ENCODE results near the gene BMF. TPM values are rescaled to one million over a fixed set of nuclear protein-coding genes. Genes with fewer than 3 reads are reported as not detected.
"Not testable (repeated sequence)": the region's sequence is repeated elsewhere in the genome, so short reads cannot be mapped to it uniquely, and the experiment has no call there.

BMF gene
- total RNA-seq, 1 experiment from 2014 or later: 13.2 TPM

GRCh38 chr15:40155270-40155910, 46.7 kb upstream of the BMF start:
- H3K14ac ChIP-seq (ENCODE audit: insufficient read depth, low read length): no peak overlapping the region
- peak overlapping the region; percentile 96 to 99 (median 97) for H3K27ac Mint-ChIP-seq
- H3K4me2 ChIP-seq (ENCODE audit: insufficient read depth, insufficient read length, low read length): peak overlapping the region; percentile 25

GRCh38 chr15:40154821-40155220, 46.1 kb upstream of the BMF start:
- peak overlapping the region; percentile 58 to 62; a peak in 4 of 5 replicates for H3K4me3 Mint-ChIP-seq
- not testable (repeated sequence) for H3K79me1 ChIP-seq (ENCODE audit: insufficient read depth, low read depth, low read length, poor library complexity, severe bottlenecking); H3K4ac ChIP-seq (ENCODE audit: low read depth, low read length); H3K9me3 Mint-ChIP-seq; H3T11ph ChIP-seq (ENCODE audit: low read length); H3K27me3 ChIP-seq (ENCODE audit: insufficient read depth, low read length); H4K91ac ChIP-seq (ENCODE audit: insufficient read length, low read depth, low read length); H2BK12ac ChIP-seq (ENCODE audit: insufficient read length, low read depth, low read length); H2BK5ac ChIP-seq (ENCODE audit: insufficient read length, low read length); H2AK5ac ChIP-seq (ENCODE audit: insufficient read length, low read length); H3K9me3 ChIP-seq (ENCODE audit: control insufficient read depth, low read depth, low read length); H3K9ac ChIP-seq (ENCODE audit: extremely low read depth, insufficient read length, low read length); H3K14ac ChIP-seq (ENCODE audit: insufficient read depth, low read length); H2BK20ac ChIP-seq (ENCODE audit: low read depth, low read length, poor library complexity, severe bottlenecking); H3K23ac ChIP-seq (ENCODE audit: insufficient read length, low read depth, low read length); H4K5ac ChIP-seq (ENCODE audit: insufficient read length, low read depth, low read length); H4K8ac ChIP-seq (replicated peaks; ENCODE audit: insufficient read length, low read depth, low read length); H4K20me1 ChIP-seq (ENCODE audit: control insufficient read depth, insufficient read depth, insufficient read length); H3K79me2 ChIP-seq (ENCODE audit: insufficient read depth, low read length); H3K36me3 Mint-ChIP-seq (ENCODE audit: insufficient read depth in 1 of 3, low read depth in 3 of 3); H2BK120ac ChIP-seq (ENCODE audit: low read depth, low read length, poor library complexity, severe bottlenecking); H3K27me3 Mint-ChIP-seq (ENCODE audit: low read depth); H2BK15ac ChIP-seq (ENCODE audit: low read depth, low read length); H3K56ac ChIP-seq (ENCODE audit: insufficient read length, low read depth, low read length); H2AFZ ChIP-seq (ENCODE audit: low read length); H3K23me2 ChIP-seq (ENCODE audit: insufficient read length, low read depth, low read length, poor library complexity, severe bottlenecking)
- Histone ChIP-seq H3K4me2 (ENCODE audit: insufficient read depth, insufficient read length, low read length) (peak overlapping the region; percentile 27), H3K18ac (ENCODE audit: insufficient read length, low read depth, low read length) (peak overlapping the region; percentile 58), H3K4me1 (ENCODE audit: insufficient read depth, low read length) (peaks cover 13% of the 10 kb centered on the region), H3K27ac (ENCODE audit: insufficient read length, low read depth, low read length) (peak overlapping the region; percentile 79)
- peaks cover 41% of the 10 kb centered on the region in 2 experiments for H3K4me1 Mint-ChIP-seq
- H3K27ac Mint-ChIP-seq: peak overlapping the region; percentile 96 to 99 (median 97)
- WGBS (ENCODE audit: extremely low coverage, insufficient read length, low lambda C conversion rate): no CpG with 5 or more reads among the region's 1 CpG
- DNase-seq: peak; percentile 57

More at GRCh38 chr15:40155270-40155910, 46.7 kb upstream of the BMF start:
- Histone ChIP-seq H3K56ac (ENCODE audit: insufficient read length, low read depth, low read length) (no peak overlapping the region), H3K9me3 (ENCODE audit: control insufficient read depth, low read depth, low read length) (no peaks in the 10 kb centered on the region), H4K5ac (ENCODE audit: insufficient read length, low read depth, low read length) (no peak overlapping the region), H3K4me1 (ENCODE audit: insufficient read depth, low read length) (peaks cover 15% of the 10 kb centered on the region), H3T11ph (ENCODE audit: low read length) (no peak overlapping the region), H4K91ac (ENCODE audit: insufficient read length, low read depth, low read length) (no peak overlapping the region), H3K4ac (ENCODE audit: low read depth, low read length) (no peak overlapping the region), H2BK12ac (ENCODE audit: insufficient read length, low read depth, low read length) (no peak overlapping the region), H2BK5ac (ENCODE audit: insufficient read length, low read length) (no peak overlapping the region), H3K27ac (ENCODE audit: insufficient read length, low read depth, low read length) (no peak overlapping the region), H2BK120ac (ENCODE audit: low read depth, low read length, poor library complexity, severe bottlenecking) (no peak overlapping the region), H3K27me3 (ENCODE audit: insufficient read depth, low read length) (no peaks in the 10 kb centered on the region), H3K79me2 (ENCODE audit: insufficient read depth, low read length) (no peaks in the 10 kb centered on the region), H3K23me2 (ENCODE audit: insufficient read length, low read depth, low read length, poor library complexity, severe bottlenecking) (no peaks in the 10 kb centered on the region), H3K79me1 (ENCODE audit: insufficient read depth, low read depth, low read length, poor library complexity, severe bottlenecking) (no peaks in the 10 kb centered on the region), H4K20me1 (ENCODE audit: control insufficient read depth, insufficient read depth, insufficient read length) (no peaks in the 10 kb centered on the region), H2AK5ac (ENCODE audit: insufficient read length, low read length) (no peak overlapping the region), H2AFZ (ENCODE audit: low read length) (no peak overlapping the region), H3K18ac (ENCODE audit: insufficient read length, low read depth, low read length) (no peak overlapping the region), H4K8ac (replicated peaks; ENCODE audit: insufficient read length, low read depth, low read length) (no peak overlapping the region), H3K23ac (ENCODE audit: insufficient read length, low read depth, low read length) (no peak overlapping the region), H2BK15ac (ENCODE audit: low read depth, low read length) (no peak overlapping the region), H2BK20ac (ENCODE audit: low read depth, low read length, poor library complexity, severe bottlenecking) (no peak overlapping the region), H3K9ac (ENCODE audit: extremely low read depth, insufficient read length, low read length) (no peak overlapping the region)
- DNase-seq: peak; percentile 97
- no peaks in the 10 kb centered on the region for H3K9me3 Mint-ChIP-seq
- no peak for TF ChIP-seq CTCF (conservative IDR thresholded peaks at IDR 0.05)
- no peaks in the 10 kb centered on the region for H3K36me3 Mint-ChIP-seq (ENCODE audit: insufficient read depth in 1 of 3, low read depth in 3 of 3)
- H3K4me3 Mint-ChIP-seq: peak overlapping the region; percentile 58 to 62
- H3K4me1 Mint-ChIP-seq: peaks cover 41% of the 10 kb centered on the region in 2 experiments
- peaks cover 2% of the 10 kb centered on the region; the same call in 1 of the 2 replicates for H3K27me3 Mint-ChIP-seq (ENCODE audit: low read depth)
- WGBS (ENCODE audit: extremely low coverage, insufficient read length, low lambda C conversion rate): no CpG with 5 or more reads among the region's 5 CpGs

All from H9 (cell line).